Vagina (tissue), 2 donors: Measurements from ENCODE around the gene ROGDI.

Source experiments
- POLR2A ChIP-seq, 2 donors: fragments of 450-650 bp; IDR thresholded peaks; one replicate each; pipeline ENCODE4 v1.6.1; 2017; ENCODE audit warnings: antibody characterized with exemption in 2 of 2, mild to moderate bottlenecking in 2 of 2, moderate library complexity in 2 of 2
- POLR2AphosphoS5 ChIP-seq, 2 donors: sonication (generic); formaldehyde crosslinking; IDR thresholded peaks; one replicate each; pipeline ENCODE4 v1.9.0; 2017; ENCODE audit warnings: antibody characterized with exemption in 2 of 2, mild to moderate bottlenecking in 2 of 2, low read depth in 1 of 2; ENCODE audit not compliant: insufficient read depth in 1 of 2
- TF ChIP-seq, protein P1 (sequence below), 3 experiments: fragments of 450-650 bp in 2 of 3; fragments of 200-600 bp in 1 of 3; sonication (generic) in 1 of 3; IDR thresholded peaks; one replicate each; pipeline ENCODE4 v1.5.1; 2017 to 2019; ENCODE audit warnings: antibody characterized with exemption in 3 of 3, mild to moderate bottlenecking in 2 of 3, moderate library complexity in 2 of 3

GRCh38 chr16:4777339-4778049 is 24.9 kb downstream of the ROGDI start:
- TF ChIP-seq, protein P1, sequence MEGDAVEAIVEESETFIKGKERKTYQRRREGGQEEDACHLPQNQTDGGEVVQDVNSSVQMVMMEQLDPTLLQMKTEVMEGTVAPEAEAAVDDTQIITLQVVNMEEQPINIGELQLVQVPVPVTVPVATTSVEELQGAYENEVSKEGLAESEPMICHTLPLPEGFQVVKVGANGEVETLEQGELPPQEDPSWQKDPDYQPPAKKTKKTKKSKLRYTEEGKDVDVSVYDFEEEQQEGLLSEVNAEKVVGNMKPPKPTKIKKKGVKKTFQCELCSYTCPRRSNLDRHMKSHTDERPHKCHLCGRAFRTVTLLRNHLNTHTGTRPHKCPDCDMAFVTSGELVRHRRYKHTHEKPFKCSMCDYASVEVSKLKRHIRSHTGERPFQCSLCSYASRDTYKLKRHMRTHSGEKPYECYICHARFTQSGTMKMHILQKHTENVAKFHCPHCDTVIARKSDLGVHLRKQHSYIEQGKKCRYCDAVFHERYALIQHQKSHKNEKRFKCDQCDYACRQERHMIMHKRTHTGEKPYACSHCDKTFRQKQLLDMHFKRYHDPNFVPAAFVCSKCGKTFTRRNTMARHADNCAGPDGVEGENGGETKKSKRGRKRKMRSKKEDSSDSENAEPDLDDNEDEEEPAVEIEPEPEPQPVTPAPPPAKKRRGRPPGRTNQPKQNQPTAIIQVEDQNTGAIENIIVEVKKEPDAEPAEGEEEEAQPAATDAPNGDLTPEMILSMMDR (IDR thresholded peaks at IDR 0.05) = no peak
- TF ChIP-seq POLR2A (IDR thresholded peaks at IDR 0.05) (no peak), POLR2AphosphoS5 (IDR thresholded peaks at IDR 0.05; ENCODE audit: insufficient read depth in 1 of 2, low read depth in 1 of 2) (no peak)
